HG03095 (cell line): Measurements from ENCODE around the gene GTF2I.
"Not testable (repeated sequence)": the region's sequence is repeated elsewhere in the genome, so short reads cannot be mapped to it uniquely, and the experiment has no call there.

ENCODE experiments used
- ATAC-seq: cut with Tn5 transposase; IDR thresholded peaks from one replicate; pipeline ENCODE4 v1.9.1; 2021; ENCODE audit warnings: moderate library complexity; ENCODE audit not compliant: unreplicated experiment

The GTF2I gene

DNA sequence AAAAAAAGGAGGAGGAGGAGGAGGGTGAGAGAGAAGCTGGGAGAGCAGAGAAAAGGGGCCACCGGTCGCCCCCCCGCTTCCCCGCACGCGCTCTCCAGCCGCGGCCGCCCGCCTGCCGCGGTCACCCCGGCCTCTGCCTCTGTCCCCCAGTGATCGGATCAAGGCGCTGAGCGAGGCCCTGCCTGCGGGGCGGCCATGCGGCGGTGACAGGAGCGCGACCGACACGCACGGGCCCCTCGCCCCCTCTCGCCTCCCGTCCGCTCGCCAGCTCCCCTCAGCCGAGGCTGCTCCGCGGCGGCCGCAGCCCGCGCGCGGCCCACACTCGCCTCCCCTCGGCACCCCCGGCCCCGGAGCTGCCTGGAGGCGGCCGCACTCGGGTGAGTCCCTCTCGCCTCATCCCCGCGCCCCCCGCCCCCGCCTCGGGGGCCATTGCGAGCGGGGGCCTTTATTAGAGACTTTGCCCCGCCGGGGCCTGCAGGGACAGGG lies at the start of gene GTF2I:
TSS of gene GTF2I (plus strand) at position 27 of the 486 bp plus-strand sequence. CDS start 31,411 bp downstream, outside the sequence.
- peak; percentile 7 for ATAC-seq

DNA sequence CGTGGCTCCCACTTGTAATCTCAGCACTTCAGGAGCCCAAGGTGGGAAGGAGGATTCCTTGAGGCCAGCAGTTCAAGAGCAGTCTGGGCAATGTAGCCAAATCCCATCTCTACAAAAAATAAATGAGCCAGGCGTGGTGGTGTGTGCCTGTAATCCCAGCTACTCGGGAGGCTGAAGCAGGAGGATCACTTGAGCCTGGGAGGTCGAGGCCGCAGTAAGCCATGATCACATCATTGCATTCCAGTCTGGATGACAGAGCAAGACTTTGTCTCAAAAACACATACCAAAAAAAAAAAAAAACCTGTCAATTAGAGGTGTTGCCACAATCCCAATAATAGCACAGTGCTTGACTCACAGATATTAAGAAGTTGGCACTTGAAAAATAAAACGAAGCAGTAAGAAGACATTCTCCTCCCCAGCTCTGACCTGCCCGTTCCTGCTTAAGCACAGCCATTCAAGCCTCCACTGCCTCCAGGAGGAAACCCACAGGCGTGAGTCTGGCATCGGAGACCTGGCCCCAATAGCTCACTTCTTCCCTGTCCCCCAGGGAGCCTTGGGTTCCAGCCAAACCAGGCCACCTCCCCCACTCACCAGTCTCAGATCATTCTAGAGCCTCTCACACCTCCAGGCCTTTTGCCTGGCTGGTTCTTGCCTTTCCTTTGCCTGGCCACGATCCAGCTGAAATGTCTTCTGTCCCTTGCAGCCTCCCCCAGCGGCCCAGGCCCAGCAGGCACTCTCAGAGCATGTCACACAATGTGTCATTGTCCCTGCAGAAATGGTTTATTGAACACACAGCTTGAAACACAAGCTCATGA lies 45.3 kb upstream of the GTF2I start:
- ATAC-seq, result no peak

DNA sequence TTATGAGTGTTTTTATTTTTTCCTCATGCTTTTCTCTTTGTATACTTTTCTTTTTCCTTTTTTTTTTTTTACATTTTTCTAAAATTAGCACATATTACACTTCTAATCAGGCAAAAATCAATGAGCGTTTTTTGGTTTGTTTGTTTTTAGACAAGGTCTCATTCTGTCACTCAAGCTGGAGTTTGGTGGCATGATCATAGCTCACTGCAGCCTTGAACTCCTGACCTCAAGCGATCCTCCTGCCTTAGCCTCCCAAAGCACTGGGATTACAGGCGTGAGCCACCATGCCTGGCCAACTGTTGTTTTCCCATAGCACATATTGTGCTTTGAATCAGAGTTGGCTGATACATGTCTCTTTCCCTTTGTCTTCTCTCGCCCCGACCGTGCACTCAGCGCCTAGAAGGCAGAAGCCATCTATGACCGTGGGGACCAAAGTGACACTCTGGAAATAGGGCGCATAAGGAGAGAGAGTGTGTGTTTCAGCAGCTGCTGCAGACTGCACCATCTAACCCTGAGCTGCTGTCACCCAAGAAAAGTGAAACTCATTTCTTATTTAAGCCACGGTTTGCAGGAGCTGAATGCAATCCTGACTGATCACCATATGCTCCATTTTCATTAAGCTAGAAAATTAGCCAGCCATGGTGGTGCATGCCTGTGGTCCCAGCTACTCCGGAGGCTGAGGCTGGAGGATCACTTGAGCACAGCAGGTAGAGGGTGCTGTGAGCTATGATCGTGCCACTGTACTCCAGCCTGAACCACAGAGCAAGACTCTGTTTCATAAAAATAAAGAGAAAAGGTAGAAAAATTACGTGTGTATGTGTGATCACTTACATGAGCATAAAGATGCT lies 41.4 kb upstream of the GTF2I start:
- ATAC-seq, result no peak

DNA sequence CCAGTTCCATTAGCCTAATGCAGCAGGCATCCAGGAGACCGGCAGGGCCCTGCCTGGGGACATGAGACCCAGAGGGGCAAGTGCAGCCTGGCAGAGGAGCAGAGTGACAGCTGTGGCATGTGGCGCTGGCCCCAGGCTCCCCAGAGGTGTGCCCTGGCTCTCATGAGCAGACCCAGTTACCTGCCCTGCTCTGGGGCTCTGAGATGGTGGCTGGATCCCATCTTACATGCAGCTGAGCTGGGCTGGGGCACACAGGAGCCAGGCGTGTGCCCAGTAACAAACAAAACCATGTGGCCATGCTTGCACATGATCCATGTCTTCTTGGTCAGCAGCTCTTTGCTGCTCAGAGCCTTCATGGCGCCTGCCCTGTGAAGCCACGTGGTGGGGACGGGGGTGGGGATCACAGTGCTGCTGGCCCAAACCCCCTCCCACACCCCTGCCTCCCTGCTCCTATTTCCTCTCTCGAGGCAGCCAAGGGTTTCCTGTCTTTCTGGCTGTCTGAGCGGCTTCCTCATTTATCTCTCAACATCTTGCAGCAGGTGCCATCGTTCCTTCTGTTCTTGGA lies 40.3 kb upstream of the GTF2I start:
- ATAC-seq, result no peak

DNA sequence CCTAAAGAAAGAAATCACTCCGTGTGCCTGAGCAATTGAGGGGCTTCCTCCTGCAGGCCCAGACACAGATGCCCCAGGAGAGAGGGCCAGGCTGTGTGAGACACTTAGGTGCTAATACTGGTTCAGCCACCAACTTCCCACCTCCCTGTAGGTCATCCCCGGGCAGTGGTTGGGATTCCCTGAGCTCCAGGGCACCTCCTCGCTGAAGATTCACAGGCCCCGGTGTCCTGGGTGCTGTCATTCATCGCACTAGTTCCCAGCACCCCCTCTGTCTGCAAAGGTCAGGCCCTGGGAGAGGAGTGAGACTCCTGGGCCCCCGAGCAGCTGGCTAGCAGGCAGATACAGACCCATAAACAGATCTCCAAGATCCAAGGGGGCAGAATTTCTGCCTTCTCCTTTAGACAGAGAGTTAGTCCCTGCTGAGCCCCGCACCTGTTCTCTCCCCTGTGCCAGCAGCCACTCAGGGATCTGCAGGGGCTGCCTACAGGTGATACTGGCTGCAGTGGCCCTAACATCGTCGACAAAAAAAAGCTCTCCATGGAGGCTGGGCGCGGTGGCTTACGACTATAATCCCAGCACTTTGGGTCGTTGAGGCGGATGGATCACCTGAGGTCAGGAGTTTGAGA lies 38.2 kb upstream of the GTF2I start:
- no peak for ATAC-seq

DNA sequence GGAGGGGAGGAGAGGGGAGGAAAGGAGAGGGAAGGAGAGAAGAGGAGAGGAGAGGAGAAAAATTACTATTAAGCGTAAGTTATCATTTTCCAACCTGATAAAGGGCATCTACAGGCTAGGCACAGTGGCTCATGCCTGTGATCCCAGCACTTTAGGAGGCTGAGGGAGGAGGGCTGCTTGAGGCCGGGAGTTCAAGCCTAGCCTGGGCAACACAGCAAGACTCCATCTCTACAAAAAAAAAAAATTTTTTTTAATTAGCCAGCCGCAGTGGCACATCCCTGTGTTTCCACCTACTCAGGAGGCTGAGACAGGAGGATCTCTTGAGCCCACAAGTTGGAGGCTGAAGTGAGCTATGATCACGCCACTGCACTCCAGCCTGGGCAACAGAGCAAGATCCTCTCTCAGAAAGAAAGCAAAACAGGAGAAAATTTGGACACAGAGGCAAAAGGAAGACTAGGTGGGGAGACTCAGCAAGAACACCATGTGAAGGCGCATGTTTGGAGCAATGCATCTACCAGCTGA lies 35.2 kb upstream of the GTF2I start:
- ATAC-seq, result no peak

DNA sequence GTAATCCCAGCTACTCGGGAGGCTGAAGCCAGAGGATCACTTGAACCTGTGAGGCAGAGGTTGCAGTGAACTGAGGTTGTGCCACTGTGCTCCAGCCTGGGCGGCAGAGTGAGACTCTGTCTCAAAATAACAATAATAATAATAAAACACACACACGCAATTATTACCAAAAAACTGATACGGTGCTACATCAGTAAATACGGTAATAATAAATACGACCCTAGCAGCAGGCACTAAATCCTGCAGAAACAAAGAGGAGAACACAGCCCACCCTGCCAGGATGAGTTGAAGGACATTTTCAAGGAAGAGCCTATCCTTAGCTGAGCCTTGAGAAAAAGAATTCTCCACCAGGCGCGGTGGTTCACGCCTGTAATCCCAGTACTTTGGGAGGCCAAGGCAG lies 34.4 kb upstream of the GTF2I start:
- ATAC-seq, result no peak

DNA sequence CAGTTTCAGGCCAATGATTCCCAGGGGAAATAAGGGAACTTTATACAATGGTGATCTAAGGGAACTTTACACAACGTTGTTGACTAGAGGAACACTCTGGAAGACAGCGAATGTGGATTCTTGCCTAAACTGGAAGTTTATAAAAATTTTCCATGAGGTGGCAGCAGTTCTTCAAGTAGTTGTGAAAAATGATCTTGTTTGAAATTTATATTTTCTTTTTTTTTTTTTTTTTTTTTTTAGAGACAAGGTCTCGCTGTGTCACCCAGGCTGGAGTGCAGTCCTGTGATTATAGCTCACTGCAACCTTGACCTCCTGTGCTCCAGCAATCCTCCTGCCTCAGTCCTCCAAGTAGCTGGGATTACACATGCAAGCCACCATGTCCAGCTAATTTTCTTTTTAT lies 32.1 kb upstream of the GTF2I start:
- ATAC-seq, result no peak

DNA sequence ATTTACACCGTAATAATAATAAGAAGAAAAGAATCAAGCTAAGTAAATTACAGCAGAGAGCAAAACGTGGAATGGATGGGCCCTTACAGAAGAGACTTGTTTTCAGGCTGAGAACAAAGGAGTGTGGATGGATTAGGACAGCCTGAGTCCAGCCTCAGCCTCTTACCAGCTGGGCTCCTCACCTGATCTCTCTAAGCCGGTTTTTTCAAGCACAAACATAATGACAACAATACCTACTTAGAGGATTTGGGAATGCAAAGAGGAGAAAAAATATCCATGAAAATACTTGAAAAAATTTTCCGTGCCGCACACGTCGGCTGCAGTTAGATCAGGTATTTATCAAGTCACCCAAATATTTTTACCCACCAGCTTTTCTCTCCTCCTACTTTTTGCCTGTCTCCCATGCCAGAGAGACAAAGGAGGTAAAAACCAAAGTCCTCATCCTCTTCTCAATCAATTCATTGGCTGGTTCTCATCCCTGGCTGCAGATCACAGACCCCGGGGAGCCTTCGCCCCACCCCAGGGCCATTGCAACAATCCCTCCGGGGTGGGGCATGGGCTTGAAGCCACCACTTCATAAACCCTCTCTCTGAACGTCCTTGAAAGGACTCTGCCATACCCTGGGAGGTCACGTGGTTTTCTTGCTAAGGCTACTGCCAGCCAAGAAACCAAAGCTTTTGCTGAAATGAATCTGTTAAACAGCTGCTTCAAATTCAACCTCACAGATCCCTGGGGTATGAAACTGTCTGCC lies 29.7 kb upstream of the GTF2I start:
- no peak for ATAC-seq

DNA sequence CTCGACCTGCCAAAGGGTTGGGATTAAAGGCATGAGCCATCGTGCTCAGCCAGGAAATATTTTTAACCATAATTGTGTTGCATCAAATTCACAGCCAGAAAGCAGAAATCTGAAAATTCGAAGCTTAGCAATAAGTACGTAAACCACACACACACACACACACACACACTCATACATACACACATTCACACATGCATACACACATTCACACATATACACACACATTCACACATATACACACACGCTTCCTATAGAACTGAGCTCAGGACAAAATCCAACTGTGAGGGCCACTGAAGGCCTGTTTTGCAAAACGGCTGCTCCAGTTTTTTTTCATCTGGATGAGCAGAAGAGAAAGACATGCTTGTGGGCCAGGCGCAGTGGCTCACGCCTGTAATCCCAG lies 25.0 kb upstream of the GTF2I start:
- ATAC-seq, result no peak

DNA sequence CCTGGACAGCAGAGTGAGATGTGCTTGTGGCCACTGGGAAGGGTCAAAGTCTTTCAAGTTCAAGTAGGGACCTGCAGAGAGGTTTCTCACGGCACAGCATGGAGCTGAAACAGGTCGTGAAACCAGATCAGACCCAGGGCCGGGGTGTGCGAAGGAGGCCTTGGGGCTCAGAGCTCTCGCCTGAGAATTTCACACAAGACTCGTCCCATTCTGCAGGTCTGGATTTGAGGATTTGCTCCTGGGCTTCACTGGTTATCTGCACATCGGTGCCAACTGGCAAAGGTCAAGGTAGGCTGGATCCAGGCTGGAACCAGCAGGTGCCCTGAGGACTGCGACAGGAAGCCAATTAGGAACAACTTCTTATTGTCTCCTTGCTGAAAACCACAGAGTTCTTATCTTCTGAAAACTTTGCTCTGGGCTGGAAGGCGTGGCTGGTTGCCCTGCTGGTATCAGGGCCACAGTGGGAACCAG lies 24.0 kb upstream of the GTF2I start:
- ATAC-seq, result no peak

DNA sequence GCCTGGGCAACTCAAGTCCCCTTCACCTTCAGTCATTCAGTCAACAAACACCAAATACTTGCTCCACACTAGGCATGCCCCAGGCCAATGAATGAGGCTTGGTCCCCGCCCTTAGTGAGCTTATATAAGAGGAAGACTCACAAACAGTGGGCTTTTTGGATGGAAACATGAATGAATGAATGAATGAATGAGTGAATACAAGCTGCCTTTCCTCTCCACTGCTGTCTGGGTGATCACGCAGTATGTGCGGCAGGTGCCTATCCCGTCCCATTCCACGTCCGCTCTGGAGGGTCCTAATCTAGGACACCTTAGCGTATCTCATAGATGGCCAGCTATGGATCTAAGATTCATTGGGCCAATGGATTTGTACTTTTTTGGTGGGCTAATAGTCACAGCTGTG lies 19.8 kb upstream of the GTF2I start:
- no peak for ATAC-seq

DNA sequence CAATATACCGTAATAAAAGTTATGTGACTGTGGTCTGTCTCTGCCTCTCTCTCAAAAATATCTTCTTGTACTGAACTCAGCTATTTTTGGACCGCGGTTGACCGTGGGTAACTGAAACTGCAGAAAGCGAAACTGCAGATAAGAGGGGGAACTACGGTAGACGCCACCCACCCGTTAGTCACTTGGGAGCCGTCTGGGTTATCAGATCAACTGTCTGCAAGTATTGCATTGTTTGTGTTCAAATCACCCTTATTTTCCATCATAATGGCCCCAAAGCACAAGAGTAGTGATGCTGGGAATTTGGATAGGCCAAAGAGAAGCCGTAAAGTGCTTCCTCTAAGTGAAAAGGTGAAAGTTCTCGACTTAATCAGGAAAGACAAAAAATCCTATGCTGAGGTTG lies 7.5 kb upstream of the GTF2I start:
- ATAC-seq, result peak; percentile 80

DNA sequence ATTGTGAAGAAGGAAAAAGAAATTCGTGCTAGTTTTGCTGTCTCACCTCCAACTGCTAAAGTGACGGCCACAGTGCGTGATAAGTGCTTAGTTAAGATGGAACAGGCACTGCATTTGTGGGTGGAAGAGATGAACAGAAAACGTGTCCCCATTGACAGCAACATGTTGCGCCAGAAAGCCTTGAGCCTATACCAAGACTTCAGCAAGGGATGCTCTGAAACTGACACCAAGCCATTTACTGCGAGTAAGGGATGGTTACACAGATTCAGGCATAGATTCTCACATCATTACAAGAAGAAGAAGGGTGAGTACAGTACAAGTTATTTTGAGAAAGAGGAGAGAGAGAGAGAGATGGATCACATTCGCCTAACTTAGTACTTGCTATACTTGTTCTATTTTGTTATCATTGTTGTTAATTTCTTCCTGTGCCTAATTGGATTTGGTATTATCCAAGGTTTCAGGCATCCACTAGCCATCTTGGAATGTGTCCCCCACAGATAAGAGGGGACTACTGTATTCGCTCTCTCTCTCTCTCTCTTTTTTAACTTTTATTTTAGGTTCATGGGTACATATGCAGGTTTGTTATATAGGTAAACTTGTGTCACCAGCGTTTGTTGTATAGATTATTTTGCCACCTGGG lies 6.9 kb upstream of the GTF2I start:
- not testable (repeated sequence) for ATAC-seq

DNA sequence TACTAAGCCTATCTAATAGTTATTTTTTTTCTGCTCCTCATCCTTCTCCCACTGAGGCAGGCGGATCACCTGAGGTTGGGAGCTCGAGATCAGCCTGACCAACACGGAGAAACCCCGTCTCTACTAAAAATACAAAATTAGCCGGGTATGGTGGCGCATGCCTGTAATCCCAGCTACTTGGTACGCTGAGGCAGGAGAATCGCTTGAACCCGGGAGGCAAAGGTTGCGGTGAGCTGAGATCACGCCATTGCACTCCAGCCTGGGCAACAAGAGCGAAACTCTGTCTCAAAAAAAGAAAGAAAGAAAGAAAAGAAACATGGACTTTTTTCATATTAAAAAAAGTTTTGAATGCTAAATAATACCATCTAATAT lies 6.4 kb upstream of the GTF2I start:
- not testable (repeated sequence) for ATAC-seq

DNA sequence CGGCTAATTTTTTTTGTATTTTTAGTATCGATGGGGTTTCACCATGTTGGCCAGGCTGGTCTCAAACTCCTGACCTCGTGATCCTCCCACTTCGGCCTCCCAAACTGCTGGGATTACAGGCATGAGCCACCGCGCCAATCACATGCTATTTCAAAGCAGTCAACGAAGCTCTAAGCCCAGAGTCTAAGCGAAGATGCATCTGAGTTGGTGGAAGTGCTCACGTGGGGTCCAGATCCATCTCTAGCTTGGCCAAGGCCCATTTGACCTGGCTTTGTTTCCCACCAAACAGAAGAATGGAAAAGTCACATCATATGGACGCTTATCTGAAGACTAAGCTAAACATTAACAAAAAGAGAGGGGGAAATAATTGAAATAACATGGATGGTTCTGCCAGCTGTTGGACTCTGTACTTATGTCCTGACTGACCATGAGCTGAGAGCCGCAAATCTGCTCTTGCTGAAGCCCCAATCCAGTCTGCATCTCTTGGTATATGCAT lies 3.8 kb upstream of the GTF2I start:
- ATAC-seq, result no peak

DNA sequence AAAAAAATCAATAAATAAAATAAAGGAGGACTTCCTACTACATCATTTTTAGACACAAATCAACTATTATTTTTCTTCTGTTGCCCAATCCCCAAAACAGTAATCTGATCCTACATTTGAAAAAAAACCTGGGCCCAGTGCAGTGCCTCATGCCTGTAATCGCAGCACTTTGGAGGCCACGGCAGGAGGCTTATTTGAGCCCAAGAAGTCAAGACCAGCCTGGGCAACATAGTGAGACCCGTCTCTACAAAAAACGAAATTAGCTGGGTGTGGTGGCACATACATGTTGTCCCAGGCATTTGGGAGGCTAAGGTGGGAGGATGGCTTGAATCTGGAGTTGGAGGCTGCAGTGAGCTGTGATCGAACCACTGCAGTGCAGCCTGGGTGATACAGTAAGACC lies 2.7 kb upstream of the GTF2I start:
- ATAC-seq, result no peak

DNA sequence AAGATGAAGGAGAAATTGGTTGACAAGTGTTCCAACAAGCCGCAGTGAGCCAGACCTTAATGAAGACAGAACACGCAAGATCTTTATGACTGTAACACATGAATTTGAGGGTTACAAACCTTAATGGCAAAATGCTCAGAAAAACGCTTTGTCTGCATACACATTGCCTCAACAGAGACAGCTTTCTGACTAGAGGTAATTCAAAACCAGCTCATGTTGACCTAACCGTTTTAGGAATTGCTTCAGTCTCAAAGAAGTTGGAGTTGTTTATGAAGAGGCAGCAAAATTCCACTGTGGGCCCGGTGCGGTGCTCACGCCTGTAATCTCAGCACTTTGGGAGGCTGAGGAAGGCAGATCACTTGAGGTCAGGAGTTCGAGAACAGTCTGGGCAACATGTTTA lies 2.2 kb upstream of the GTF2I start:
- no peak for ATAC-seq

DNA sequence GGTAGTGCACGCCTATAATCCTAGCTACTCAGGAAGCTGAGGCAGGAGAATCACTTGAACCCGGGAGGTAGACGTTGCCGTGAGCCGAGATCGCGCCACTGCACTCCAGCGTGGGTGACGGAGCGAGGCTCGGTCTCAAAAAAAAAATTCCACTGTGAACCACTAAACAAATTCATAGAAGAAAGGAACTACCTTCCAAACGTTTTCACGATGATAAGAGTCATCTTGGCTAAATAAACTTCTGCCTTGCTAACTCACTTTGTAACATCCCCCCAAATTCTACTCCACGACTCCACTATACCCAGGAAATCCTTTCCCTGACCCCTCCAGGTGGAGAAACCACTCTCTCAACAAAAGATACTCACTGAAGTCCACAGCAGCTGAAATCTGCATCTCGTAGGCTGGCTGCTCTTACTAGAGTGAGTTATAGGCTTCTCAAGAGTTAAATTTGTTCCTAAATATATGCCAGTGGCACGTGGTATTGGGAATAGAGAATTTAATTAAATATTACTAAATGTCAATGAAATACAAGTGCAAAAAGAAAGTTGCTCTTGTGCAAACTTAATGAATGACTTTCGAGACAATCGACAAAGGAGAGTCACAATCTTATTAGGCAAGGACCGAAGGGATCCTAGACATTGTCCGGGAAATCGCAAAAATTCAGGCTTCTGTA lies 1.6 kb upstream of the GTF2I start:
- no peak for ATAC-seq
